ENCODE measurements around the gene RFC1. TPM values are rescaled to one million over a fixed set of nuclear protein-coding genes. Genes with fewer than 3 reads are reported as not detected.

The RFC1 gene
- total and polyA plus RNA-seq, 2 of the 4 experiments (the other 2 are of a cell fraction), result 18.4 to 49.3 TPM

- no peak for DNase-seq
- H2BK5ac ChIP-seq (ENCODE audit: low read depth, low read length, poor library complexity, severe bottlenecking), result no peak overlapping the region
- no peak overlapping the region for H3K9ac ChIP-seq (ENCODE audit: low read depth, low read length)
- no peak overlapping the region for H4K8ac ChIP-seq (ENCODE audit: low read depth in 2 of 2, low read length in 2 of 2)
- no TSS peak for BruUV-seq (replicated peaks)
- ChIA-PET POLR2A (ENCODE audit: unreplicated experiment) (no interaction called here), CTCF (no interaction called here)
- peaks cover 2% of the 10 kb centered on the region; the same call in 1 of the 2 replicates for H3K27me3 ChIP-seq (ENCODE audit: control insufficient read depth, insufficient read depth, low read length)
- no peak overlapping the region for H4K91ac ChIP-seq (ENCODE audit: insufficient read depth, low read depth, low read length)
- no peaks in the 10 kb centered on the region for H4K20me1 ChIP-seq (ENCODE audit: insufficient read depth, low read length)
- H2AK5ac ChIP-seq (ENCODE audit: low read depth, low read length), result no peak overlapping the region
- H2BK20ac ChIP-seq (ENCODE audit: low read depth, low read length), result no peak overlapping the region
- H3K9me1 ChIP-seq (ENCODE audit: insufficient read depth, low read length), result no peaks in the 10 kb centered on the region
- no peak overlapping the region for H2BK120ac ChIP-seq (ENCODE audit: low read depth, low read length)
- WGBS, 2 experiments (ENCODE audit: extremely low coverage in 2 of 2, insufficient read length in 1 of 2), result no CpG with 5 or more reads among the region's 4 CpGs
- no peak overlapping the region for H4K5ac ChIP-seq (ENCODE audit: low read depth, low read length)
- dilution Hi-C loops (cut with HindIII; ENCODE audit: low sequenced_read_pairs, unreplicated experiment) (no loop called here), intact Hi-C loops (cut with micrococcal nuclease) (loop anchor here (5.0 kb wide), 1 partner anchor 47 kb away; no protein-coding TSS in a partner anchor), in situ Hi-C loops (cut with MboI; ENCODE audit: low sequenced_read_pairs) (no loop called here)
- H3K23ac ChIP-seq (ENCODE audit: low read depth, low read length), result no peak overlapping the region
- no peak for TF ChIP-seq POLR2A (IDR thresholded peaks at IDR 0.05; ENCODE audit: low read depth, low read length)
- no peak for TF ChIP-seq BHLHE40 (IDR thresholded peaks at IDR 0.05; ENCODE audit: low read depth, low read length)
- TF ChIP-seq USF2 (IDR thresholded peaks at IDR 0.05; ENCODE audit: low read depth, low read length), result no peak
- no peak for TF ChIP-seq CHD1 (IDR thresholded peaks at IDR 0.05; ENCODE audit: low read depth, low read length)
- TF ChIP-seq FOS (IDR thresholded peaks at IDR 0.05; ENCODE audit: low read depth, low read length), result no peak
- no peak for TF ChIP-seq SMC3 (IDR thresholded peaks at IDR 0.05; ENCODE audit: low read depth, low read length)
- TF ChIP-seq NFE2L2 (IDR thresholded peaks at IDR 0.05; ENCODE audit: low read depth, low read length), result no peak
- no peak for TF ChIP-seq CEBPB (IDR thresholded peaks at IDR 0.05; ENCODE audit: low read depth, low read length)
- no peak for TF ChIP-seq RFX5 (IDR thresholded peaks at IDR 0.05; ENCODE audit: low read depth, low read length)
- TF ChIP-seq CTCF (conservative IDR thresholded peaks at IDR 0.05; ENCODE audit: low read depth, low read length), result no peak
- no peak for TF ChIP-seq RCOR1 (IDR thresholded peaks at IDR 0.05; ENCODE audit: insufficient replicate concordance, low read length)
- no peak for TF ChIP-seq RAD21 (IDR thresholded peaks at IDR 0.05; ENCODE audit: low read length)
- no peak for TF ChIP-seq MAZ (IDR thresholded peaks at IDR 0.05; ENCODE audit: borderline replicate concordance, low read depth, low read length)
- no peak for TF ChIP-seq MAFK (IDR thresholded peaks at IDR 0.05; ENCODE audit: low read depth, low read length)
- no peak overlapping the region for H2AK9ac ChIP-seq (replicated peaks; ENCODE audit: low read depth, low read length, poor library complexity)
- no peak overlapping the region for H3K14ac ChIP-seq (replicated peaks; ENCODE audit: low read depth, low read length)
- no peak for ATAC-seq (ENCODE audit: low read depth)
- no peak overlapping the region for H3K4me3 ChIP-seq (ENCODE audit: insufficient read depth, low read depth, low read length)
- no peak overlapping the region for H2BK15ac ChIP-seq (ENCODE audit: low read depth, low read length)
- H3K4ac ChIP-seq (ENCODE audit: low read depth, low read length), result no peak overlapping the region
- H3K36me3 ChIP-seq (ENCODE audit: control insufficient read depth, insufficient read depth, low read length), result no peaks in the 10 kb centered on the region
- H2AFZ ChIP-seq (replicated peaks; ENCODE audit: low read length, poor library complexity), result no peak overlapping the region
- no peak overlapping the region for H3K18ac ChIP-seq (ENCODE audit: low read depth, low read length)
- no peak overlapping the region for H3K27ac ChIP-seq (ENCODE audit: insufficient read depth, low read length)
- H3K79me1 ChIP-seq (ENCODE audit: low read depth in 1 of 2, low read length in 2 of 2), result peaks cover 8 to 16% of the 10 kb centered on the region in 2 experiments
- no peak overlapping the region for H3K4me2 ChIP-seq (ENCODE audit: low read depth, low read length)
- H3K9me3 ChIP-seq (ENCODE audit: control insufficient read depth, insufficient read depth, low read length), result no peaks in the 10 kb centered on the region
- no peak overlapping the region for H3K56ac ChIP-seq (ENCODE audit: extremely low read depth, insufficient read depth, low read length)
- H3K4me1 ChIP-seq (ENCODE audit: control insufficient read depth, insufficient read depth, low read length), result no peaks in the 10 kb centered on the region
Observed at GRCh38 chr4:39369301-39369700, 3.1 kb upstream of the RFC1 start.

Data from IMR-90 (cell line).